GM18508 (cell line): ENCODE measurements around the gene FBXL17.

Source experiments
- ATAC-seq: cut with Tn5 transposase; IDR thresholded peaks from one replicate; pipeline ENCODE4 v1.9.1; 2021; ENCODE audit warnings: moderate number of reproducible peaks; ENCODE audit not compliant: insufficient read depth, unreplicated experiment

Gene FBXL17

DNA sequence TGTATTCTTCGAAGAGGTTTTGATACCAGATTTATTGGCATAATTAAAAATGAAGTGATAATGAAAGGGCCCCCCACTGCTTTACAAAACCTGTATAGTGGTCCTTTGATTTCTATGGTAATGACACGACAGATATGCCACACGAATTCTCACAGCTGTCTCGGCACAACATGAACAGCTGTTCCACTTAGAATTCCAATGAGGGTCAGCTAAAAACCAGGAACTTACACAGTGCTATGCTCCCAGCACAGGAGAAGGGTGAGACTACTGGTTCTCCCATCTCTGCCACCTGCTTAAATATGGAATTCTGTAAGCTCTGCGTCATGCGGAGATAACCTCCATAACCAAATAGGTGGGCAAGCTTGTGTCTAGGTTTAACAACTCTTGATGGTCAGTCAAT is 528.2 kb downstream of the FBXL17 start:
- ATAC-seq, result no peak

DNA sequence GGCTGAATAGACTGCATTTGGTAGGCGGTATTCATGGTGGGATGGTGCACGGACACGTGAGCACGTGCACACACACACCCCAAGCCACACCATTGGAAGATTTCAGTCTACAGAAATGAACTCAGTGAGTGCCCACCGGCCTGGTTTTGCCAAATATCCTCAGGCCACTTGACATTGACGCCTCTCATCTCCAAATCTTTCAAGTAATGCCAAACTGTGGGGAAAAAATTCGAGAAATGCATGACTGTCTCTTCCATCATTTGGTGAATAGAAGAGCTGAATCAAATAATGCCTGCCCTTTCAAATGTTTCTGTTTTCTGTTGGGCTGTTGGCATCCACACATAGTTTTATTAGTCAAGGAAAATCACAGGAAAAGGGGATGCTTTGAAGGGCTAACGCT is 528.9 kb downstream of the FBXL17 start:
- ATAC-seq, result no peak

DNA sequence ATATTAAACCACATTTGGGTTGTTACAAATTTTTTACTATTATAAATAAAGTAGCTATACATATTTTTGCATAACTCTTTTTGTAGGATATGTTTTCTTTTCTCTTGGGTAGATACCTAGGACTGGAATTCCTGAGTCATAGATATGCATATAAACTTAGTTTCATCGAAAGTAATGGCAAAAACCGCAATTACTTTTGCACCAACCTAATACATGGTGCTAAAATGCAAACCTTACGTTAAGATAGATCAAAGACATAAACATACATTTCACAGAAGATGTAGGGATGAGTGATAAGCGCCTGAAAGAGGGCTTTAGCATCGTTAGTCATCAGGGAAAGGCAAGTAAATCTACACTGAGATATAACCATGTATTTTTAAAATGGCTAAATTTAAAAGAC is 532.8 kb downstream of the FBXL17 start:
- no peak for ATAC-seq

DNA sequence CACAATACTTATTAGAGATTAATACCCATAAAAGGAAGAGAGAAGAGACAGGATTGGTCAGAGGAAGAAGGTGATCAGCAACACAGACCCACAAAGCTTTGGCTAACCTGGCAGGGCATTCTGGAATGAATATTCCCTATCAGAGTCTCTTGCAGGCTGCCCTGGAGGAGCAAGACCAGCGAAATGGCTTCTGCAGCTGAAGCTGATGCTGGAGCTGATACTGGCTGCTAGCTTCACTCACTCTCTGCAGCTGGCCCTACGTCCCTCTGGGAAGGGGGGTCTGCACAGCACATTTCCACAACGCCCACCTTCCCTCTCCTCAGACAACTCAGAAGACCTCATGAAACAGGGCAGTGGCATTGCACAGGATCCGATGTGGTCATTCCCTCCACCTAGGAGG is 541.3 kb downstream of the FBXL17 start:
- ATAC-seq, result no peak

DNA sequence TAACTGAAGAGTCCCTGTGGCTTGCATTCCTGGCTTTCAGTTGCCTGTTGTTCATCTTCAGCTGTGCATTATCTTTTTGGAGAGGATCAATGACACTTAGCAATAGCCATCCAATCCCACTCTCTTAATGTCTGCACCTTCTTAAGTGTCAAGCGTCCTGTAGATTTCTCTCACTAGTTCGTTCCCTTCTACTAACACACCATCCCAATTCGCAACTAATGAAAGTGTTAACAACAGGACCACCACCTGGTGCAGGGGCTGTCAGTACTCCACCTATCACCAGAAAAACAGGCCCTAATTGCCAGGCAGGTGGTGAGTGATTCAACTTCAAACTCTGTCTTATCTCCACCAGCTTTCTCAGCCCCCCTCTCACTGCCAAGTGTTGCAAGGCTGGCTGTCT is 541.7 kb downstream of the FBXL17 start:
- no peak for ATAC-seq

DNA sequence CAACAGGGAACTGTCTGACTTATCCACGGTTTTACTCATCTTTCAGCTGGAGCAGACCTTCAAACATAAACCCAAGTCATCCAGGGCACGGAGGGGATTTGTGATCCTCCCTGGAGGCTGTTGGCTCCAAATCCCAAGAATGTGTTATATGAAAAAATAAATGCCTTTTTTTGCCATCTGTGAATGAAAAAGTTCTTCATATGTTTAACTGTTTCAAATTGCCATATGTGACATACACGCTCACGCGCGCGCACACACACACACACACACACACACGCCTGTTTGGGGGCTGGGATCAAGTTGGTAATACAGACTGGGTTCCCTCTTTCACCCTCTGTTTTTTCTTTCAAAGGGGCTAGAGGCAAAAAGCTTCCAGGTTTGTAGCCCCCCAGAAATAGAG is 546.8 kb downstream of the FBXL17 start:
- no peak for ATAC-seq

DNA sequence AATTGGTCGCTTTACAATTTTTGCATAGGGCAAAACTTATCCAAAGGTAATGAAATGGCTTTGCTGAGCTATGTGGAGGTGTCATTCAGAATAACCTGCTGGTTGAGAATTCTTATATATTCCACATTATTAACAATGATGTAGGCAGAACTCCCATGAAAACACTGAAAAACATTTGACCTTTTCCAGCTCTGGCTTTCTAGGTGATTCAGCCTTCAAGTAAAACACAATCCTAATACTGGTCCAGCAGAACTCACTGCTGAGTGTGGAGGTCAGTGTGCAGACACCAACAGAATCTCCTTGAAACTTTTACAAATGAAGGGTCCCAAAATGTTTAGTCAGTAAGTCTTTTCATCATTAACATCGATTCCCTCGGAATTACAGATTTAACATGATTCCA is 549.2 kb downstream of the FBXL17 start:
- no peak for ATAC-seq

DNA sequence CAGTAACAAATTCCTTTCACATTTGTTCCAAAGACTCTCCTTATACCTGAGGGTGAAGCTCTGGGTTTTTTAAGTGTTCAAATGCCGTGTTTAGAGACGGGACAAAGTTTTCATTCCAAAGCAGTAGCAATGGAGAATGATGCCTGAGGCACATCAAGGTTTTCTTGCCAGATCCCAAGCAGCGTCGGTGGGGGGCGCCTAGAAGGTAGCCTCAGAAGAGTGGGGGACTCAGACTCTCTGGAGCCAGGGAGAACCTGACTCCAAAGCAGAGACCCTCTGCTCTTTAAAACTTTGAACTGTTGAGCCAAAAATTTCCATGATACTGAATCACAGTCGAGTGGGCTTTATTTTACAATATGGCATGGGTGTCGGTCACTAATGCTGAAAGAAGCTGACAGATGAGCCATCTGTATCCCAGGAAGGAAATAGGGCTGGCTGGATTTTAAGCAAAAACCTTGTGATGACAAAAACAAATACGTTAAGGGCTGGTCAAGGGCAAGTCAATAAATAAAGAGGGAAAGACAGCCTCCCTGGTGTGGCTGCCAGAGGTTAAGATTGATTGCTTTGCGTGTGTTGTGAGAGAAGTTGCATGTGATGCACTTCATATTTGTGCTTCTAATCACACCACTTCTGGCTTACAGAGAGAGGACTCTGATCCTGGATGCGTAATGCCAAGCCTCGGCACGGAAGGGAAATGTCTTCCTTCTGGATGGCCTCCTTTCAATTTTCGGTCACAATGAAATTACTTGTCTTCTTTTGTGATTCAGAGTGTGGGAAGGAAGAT is 550.1 kb downstream of the FBXL17 start:
- no peak for ATAC-seq

DNA sequence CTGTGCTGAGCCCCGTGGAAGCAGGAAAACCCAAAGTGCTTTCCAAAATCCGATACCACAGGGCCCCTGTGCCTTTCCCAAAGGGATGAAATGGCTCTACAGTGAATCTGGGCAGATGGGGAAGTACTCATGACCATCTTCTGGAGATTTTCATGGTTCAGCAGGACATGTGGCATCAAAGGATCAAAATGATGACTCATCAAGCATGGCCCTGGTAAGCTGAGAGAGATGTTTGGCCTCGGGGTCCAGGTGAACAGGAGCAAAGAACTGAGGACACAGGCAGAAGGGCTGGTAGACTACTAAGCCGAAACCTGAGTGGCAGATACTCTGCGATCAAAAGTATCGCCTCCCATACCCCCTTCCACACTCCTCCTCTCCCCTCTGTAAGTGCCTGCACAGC is 551.1 kb downstream of the FBXL17 start:
- ATAC-seq, result no peak

DNA sequence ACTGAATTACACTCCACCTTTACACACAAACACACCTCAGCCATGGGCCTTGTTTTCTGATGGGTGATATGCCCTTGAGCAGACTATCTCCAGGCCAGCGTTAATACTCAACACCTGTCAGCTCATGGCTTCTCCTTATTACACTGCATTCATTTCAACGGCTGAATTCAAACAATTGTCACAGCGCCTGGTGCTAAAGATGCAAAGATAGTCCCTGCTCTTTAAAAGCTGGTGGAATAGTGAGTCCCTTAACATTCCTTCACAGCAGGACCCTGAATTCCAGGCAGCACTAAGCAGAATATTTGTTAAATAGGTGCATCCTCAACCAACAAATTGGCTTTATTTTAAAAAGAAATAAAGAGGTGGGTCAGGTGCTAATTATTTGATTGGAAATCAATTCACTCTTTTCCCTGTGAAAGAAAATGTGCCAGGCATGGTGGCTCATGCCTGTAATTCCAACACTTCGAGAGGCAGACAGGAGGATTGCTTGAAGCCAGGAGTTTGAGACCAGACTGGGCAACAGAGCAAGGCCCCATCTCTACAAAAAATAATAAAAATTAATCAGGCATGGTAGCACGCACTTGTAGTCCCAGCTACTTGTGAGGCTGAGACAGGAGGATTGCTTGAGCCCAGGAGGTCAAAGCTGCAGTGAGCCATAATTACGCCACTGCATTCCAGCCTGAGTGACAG is 555.4 kb downstream of the FBXL17 start:
- no peak for ATAC-seq

DNA sequence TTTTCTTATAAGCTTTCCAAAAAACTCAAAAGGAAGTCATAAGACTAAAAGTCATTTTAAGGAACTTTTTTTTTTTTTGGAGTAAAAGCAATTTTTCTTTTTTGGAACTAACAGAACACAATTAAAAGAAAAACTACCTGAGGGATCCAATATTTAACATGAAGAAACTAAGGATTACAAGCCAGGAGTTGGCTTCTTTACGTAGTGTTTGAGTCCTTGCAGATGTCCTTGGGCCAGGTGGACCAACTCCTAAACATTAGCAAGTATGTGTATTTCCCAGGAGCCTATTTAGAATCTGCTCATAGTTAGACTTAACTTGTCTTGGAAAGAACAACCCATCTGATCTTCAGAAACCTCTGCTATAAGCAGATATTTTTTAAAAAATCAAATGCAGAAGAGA is 557.1 kb downstream of the FBXL17 start:
- no peak for ATAC-seq

DNA sequence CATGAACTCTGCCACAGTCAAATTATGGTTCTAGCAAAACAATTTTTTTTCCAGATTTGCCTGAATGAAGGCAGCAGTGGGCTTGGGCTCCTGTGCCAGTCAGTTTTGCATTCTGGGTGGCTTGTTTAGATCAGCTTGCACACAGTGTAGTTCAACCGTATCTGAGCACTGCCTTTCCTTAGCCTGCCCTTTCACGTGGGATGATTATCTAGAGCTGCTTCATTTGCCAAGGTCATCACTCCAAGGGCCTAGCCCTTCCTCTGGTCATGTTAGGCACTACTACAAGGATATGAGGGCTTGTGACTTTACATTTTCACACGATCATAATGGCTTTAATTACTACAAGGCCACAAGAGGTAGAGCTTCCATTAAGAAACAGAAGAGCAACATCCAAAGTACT is 560.6 kb downstream of the FBXL17 start:
- ATAC-seq, result no peak

DNA sequence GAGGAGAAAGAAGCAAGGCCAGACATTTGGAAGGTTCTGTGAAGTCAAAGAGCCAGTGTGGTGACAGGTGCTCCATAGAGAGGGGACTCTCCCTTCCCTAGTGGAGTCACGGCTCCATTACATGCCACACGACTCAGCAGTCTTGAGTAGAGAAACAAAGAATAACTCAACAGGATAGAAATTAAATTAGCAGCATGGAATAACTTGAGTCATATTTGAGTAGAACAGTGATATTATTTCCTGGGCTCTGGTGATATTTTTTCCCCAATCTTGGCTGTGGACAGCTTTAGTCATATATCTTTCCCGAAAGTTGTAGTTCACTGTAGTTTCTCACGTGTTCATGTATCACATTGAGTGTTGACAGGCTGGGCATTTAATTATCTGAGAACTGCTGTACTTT is 561.5 kb downstream of the FBXL17 start:
- ATAC-seq, result no peak

DNA sequence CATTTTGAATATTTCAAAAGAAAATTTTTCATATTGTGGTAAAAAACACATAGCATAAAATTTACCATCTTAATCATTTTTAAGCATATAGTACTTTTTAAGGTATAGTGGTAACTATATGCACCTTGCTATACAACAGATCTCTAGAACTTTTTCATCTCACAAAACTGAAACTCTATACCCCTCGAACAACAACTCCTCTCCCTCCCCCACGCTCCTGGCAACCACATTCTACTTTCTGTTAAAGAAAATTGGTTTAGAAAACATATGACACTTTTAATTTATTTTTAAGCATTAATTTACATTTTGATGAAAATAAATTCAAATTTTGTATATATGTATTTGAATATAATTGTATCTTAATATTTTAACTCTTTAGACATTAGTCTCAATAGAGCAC is 563.9 kb downstream of the FBXL17 start:
- no peak for ATAC-seq

DNA sequence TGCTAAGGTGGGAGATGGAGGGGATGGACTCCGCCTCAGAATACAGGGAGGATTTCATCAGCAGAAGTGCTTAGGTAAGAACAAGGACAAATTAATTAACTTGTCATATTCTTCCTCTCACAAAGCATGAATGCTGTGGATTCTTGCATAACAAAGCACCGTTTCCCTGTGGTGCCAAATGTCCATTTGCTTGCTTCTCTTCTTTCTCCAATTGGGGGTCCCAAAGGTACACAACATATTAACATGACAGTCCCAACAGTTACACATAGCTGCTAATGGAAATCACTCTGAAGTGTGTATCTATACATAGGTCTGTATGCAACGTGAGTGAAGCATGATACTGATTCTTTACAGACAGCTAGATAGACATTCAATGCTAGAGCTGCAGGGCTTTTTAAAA is 564.5 kb downstream of the FBXL17 start:
- no peak for ATAC-seq

DNA sequence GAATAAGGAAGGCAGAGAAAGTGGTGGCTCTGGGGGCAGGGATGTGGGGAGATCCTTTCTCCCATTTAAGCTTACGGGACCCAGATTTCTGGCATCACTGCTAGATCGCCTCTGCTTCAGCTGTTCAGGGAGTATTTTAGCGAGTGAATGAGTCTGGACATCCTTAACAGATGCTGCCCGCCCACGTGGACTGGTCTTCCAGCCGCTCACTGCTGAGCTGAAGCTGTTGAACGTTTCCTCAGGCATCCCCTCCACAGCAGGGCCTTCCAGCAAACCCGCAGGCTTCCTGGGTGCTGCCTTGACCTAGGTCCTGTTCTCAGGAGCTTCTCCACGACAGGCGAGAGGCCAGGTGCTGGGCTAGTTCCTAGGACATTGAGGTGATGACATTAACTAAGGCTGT is 566.8 kb downstream of the FBXL17 start:
- ATAC-seq, result no peak

DNA sequence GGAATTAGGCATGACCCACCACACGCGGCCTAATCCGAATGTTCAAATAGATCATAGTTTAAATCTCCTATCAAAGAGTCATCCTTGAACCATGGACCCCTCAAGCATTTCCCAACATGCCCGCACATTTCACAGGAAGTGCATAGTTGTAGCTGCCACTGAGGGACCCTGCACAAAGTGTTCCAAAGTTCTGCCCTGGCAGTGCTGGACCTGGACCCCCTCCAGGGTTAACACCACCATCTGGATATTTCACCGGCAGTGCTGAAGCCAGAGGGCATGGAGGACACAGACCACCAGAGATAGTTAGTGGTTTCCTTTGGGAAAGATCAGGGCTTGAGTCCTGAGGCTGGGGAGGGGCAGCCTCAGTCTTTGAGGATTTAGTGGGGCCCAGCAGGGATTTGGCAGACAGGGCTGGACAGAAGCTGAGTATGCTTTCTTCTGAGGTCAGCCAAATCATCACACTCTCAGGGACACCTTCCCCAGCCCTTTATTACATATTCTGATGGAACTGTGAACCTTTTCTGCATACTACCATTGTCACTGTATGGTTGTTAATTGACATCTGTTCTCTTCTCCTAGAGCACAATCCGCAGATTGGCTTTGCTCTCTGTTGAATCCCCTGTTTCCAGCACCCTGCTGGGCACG is 567.6 kb downstream of the FBXL17 start:
- no peak for ATAC-seq

DNA sequence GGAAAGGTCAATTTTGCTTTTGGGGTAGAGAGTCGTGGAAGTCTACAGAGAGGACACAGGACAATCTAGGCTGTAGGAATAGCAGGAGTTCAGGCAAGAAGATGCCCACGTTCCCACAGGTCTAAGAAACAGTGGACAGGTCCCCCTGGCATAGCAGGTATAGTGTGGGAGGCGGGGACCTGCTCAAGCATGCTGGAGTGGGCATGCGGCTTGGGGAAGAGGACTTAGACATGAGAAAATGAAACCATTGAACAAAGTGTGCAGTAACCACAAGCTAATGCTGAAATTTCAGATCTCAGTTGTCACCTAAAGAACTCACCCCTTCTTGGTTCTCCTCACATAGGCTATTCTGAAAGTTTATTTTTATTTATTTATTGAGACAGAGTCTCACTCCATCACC is 568.3 kb downstream of the FBXL17 start:
- peak; percentile 70 for ATAC-seq

DNA sequence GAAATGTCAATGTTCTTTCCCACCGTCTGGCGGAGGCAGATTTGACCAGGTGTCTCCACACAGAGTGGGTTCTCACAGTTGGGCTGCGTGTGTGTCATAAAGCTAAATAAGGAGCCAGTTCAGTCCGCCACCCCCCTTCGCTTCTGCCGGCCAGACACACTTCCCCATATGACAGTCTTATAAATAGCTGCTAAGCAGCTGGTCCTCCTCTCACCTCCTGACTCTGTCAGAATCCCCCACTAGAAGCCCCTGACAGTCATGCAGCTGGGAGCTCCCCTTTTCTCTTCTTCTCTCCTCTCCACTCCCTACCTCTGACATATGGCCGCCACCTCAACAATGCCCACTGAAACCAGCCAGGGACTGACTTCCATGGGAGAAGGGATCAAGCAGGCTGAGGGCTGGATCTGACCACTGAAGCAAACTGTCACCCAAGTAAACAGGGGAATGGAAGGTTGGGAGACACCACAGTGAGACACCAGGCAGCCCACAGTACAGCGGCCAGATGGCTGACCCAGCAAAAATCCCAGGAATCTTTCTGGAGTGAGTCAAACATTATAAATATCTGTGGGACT is 569.2 kb downstream of the FBXL17 start:
- no peak for ATAC-seq

DNA sequence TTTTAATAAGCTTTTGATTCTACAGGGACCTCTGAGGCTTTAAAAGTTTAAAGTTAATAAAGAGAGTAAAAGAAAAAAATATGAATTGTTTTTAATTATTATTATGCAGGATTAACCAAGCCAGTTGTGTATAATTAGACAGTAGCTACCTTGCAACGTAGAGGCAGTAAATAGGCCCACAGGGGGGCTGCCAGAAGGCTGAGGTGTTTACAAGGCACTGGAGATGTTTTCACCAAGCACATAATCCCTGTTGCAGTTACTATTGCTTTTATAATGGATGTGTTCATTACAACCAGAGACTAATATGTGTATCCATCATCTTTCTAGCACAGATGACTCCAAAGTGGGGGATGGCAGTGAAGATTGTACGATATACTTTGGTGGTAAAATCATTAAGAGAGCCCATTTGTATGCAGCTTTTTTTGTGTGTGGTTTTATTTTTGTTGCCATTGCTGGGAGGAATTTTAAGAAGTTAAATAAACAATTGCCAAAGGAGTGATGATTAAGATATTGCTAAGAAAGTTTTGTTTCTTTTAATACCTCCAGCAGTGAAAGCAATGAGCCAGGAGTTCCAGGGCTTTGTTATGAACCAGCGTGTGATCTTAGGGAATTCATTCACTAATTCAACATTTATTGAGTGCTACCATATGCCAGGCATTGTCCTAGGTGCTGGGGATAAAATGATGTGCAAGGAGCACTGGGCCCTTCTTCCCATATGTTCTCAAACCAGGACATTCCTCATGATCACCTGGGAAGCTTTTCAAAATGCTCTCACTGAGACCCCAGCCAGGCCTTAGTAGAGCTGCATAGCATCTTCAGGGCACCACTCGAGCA is 572.5 kb downstream of the FBXL17 start:
- ATAC-seq, result no peak
